Middle frontal gyrus (tissue), 1 donor: ENCODE results near the gene LMTK2.

Experiments
- DNase-seq: peaks from one replicate; pipeline ENCODE4 v3.0.0-alpha.2; 2015; ENCODE audit warnings: low spot score; ENCODE audit errors: extremely low spot score

Gene LMTK2

GRCh38 chr7:98175260-98175940 is 68.7 kb downstream of the LMTK2 start:
- no peak for DNase-seq

GRCh38 chr7:98177553-98177952 is 70.9 kb downstream of the LMTK2 start:
- no peak for DNase-seq

GRCh38 chr7:98178321-98178720 is 71.7 kb downstream of the LMTK2 start:
- no peak for DNase-seq

- DNase-seq: no peak
These were observed 72.3 kb downstream of the LMTK2 start for GRCh38 chr7:98178762-98179490.

- no peak for DNase-seq
These were observed 74.1 kb downstream of the LMTK2 start for GRCh38 chr7:98180751-98181150.

GRCh38 chr7:98185101-98185500 is 78.4 kb downstream of the LMTK2 start:
- DNase-seq: no peak

- no peak for DNase-seq
These were observed 79.9 kb downstream of the LMTK2 start for GRCh38 chr7:98186452-98187137.

- DNase-seq: no peak
These were observed 80.5 kb downstream of the LMTK2 start for GRCh38 chr7:98187138-98187502.

- DNase-seq: no peak
These were observed 82.9 kb downstream of the LMTK2 start for GRCh38 chr7:98189559-98189958.

GRCh38 chr7:98191668-98192431 is 85.2 kb downstream of the LMTK2 start:
- DNase-seq: no peak

- no peak for DNase-seq
These were observed 86.3 kb downstream of the LMTK2 start for GRCh38 chr7:98192781-98193457.

- no peak for DNase-seq
These were observed 87.0 kb downstream of the LMTK2 start for GRCh38 chr7:98193474-98194180.

GRCh38 chr7:98194186-98194585 is 87.5 kb downstream of the LMTK2 start:
- no peak for DNase-seq

- DNase-seq: no peak
These were observed 88.2 kb downstream of the LMTK2 start for GRCh38 chr7:98194672-98195457.

GRCh38 chr7:98196706-98197605 is 90.3 kb downstream of the LMTK2 start:
- DNase-seq: no peak

- no peak for DNase-seq
These were observed 92.5 kb downstream of the LMTK2 start for GRCh38 chr7:98199131-98199530.

- DNase-seq: no peak
These were observed 93.7 kb downstream of the LMTK2 start for GRCh38 chr7:98200364-98200763.

GRCh38 chr7:98202367-98203195 is 95.9 kb downstream of the LMTK2 start:
- DNase-seq: no peak
